Mesothelial cell of epicardium (in vitro differentiated cells): ENCODE results near the gene STK39. TPM values are rescaled to one million over a fixed set of nuclear protein-coding genes. Genes with fewer than 3 reads are reported as not detected.

ENCODE experiments used
- DNase-seq, 2 experiments: peaks; one replicate each; pipeline ENCODE4 v3.0.0; 2021; ENCODE audit warnings: low spot score in 2 of 2; ENCODE audit not compliant: unreplicated experiment in 2 of 2
- H3K27ac Mint-ChIP-seq: 2 replicates; pipeline ENCODE4 v1.8.0; 2021; ENCODE audit warnings: mixed read lengths
- H3K27me3 Mint-ChIP-seq: 2 replicates; pipeline ENCODE4 v1.8.0; 2021; ENCODE audit warnings: low read depth, mixed read lengths
- H3K36me3 Mint-ChIP-seq: 2 replicates; pipeline ENCODE4 v1.8.0; 2021; ENCODE audit warnings: mixed read lengths
- H3K4me1 Mint-ChIP-seq: 2 replicates; pipeline ENCODE4 v1.8.0; 2021; ENCODE audit warnings: mixed read lengths
- H3K4me3 Mint-ChIP-seq: 2 replicates; pipeline ENCODE4 v1.8.0; 2021; ENCODE audit warnings: mild to moderate bottlenecking, moderate library complexity, mixed read lengths
- H3K9me3 Mint-ChIP-seq: 2 replicates; pipeline ENCODE4 v1.8.0; 2021; ENCODE audit warnings: mixed read lengths
- CTCF ChIP-seq: fragments of 200-600 bp; sonication (generic); IDR thresholded peaks from one replicate; pipeline ENCODE4 v1.5.0; 2021; ENCODE audit warnings: antibody characterized with exemption; ENCODE audit not compliant: unreplicated experiment
- total RNA-seq: library from RNA; stranded (reverse); gene quantifications from 3 replicates; pipeline ENCODE4 v1.2.1, GENCODE V29; 2021

The STK39 gene
- total RNA-seq, 1 donor from 2014 or later = 18.7 TPM

GRCh38 chr2:168037778-168038177 is 209.6 kb downstream of the STK39 start:
- peaks cover 25% of the 10 kb centered on the region for H3K36me3 Mint-ChIP-seq
- H3K27me3 Mint-ChIP-seq = no peaks in the 10 kb centered on the region
- TF ChIP-seq CTCF = no peak
- H3K4me3 Mint-ChIP-seq = no peak overlapping the region
- no peak overlapping the region for H3K27ac Mint-ChIP-seq
- H3K4me1 Mint-ChIP-seq = no peaks in the 10 kb centered on the region
- no peaks in the 10 kb centered on the region for H3K9me3 Mint-ChIP-seq
- no peak for DNase-seq

GRCh38 chr2:168035458-168035857 is 211.9 kb downstream of the STK39 start:
- peaks cover 17% of the 10 kb centered on the region for H3K36me3 Mint-ChIP-seq
- no peaks in the 10 kb centered on the region for H3K9me3 Mint-ChIP-seq
- no peaks in the 10 kb centered on the region for H3K27me3 Mint-ChIP-seq
- no peak overlapping the region for H3K4me3 Mint-ChIP-seq
- no peak overlapping the region for H3K27ac Mint-ChIP-seq
- peaks cover 5% of the 10 kb centered on the region for H3K4me1 Mint-ChIP-seq
- TF ChIP-seq CTCF = no peak
- no peak for DNase-seq

GRCh38 chr2:168034616-168035015 is 212.8 kb downstream of the STK39 start:
- Mint-ChIP-seq H3K4me1 (peaks cover 8% of the 10 kb centered on the region), H3K27me3 (no peaks in the 10 kb centered on the region), H3K4me3 (no peak overlapping the region), H3K27ac (no peak overlapping the region), H3K9me3 (no peaks in the 10 kb centered on the region), H3K36me3 (peaks cover 15% of the 10 kb centered on the region)
- no peak for TF ChIP-seq CTCF
- no peak for DNase-seq

- H3K9me3 Mint-ChIP-seq = no peaks in the 10 kb centered on the region
- TF ChIP-seq CTCF = no peak
- no peak overlapping the region for H3K27ac Mint-ChIP-seq
- peaks cover 15% of the 10 kb centered on the region for H3K4me1 Mint-ChIP-seq
- no peak overlapping the region for H3K4me3 Mint-ChIP-seq
- DNase-seq = no peak
- H3K36me3 Mint-ChIP-seq = peaks cover 14% of the 10 kb centered on the region
- H3K27me3 Mint-ChIP-seq = no peaks in the 10 kb centered on the region
Measured at GRCh38 chr2:168033966-168034365, 213.4 kb downstream of the STK39 start.

GRCh38 chr2:168032091-168032490 is 215.3 kb downstream of the STK39 start:
- Mint-ChIP-seq H3K36me3 (peaks cover 10% of the 10 kb centered on the region), H3K27me3 (no peaks in the 10 kb centered on the region), H3K9me3 (no peaks in the 10 kb centered on the region), H3K4me3 (no peak overlapping the region), H3K4me1 (peaks cover 24% of the 10 kb centered on the region), H3K27ac (no peak overlapping the region)
- no peak for DNase-seq
- TF ChIP-seq CTCF = no peak
